ENCODE results near the gene SYTL4.
A peak's percentile ranks its signal among the peaks of the same experiment; 100 is the strongest.
"Not testable (repeated sequence)": the region's sequence is repeated elsewhere in the genome, so short reads cannot be mapped to it uniquely, and the experiment has no call there.

The SYTL4 gene

GRCh38 chrX:100731441-100732281 is at the start of gene SYTL4:
Gene SYTL4 (minus strand): TSS chrX:100732121. CDS start chrX:100702037, 30,084 bp downstream.
- DNase-seq = peak in 5 of 58 donors; percentile 1 to 10 (median 2)

GRCh38 chrX:100769439-100769838 is 37.5 kb upstream of the SYTL4 start:
- DNase-seq = not testable (repeated sequence)

- DNase-seq = peak in 35 of 58 donors; percentile 0 to 65 (median 6)
Measured at GRCh38 chrX:100768679-100769338, 36.9 kb upstream of the SYTL4 start.

GRCh38 chrX:100750883-100751282 is 19.0 kb upstream of the SYTL4 start:
- DNase-seq = no peak

- no peak for DNase-seq
Measured at GRCh38 chrX:100748108-100748507, 16.2 kb upstream of the SYTL4 start.

GRCh38 chrX:100747703-100748102 is 15.8 kb upstream of the SYTL4 start:
- DNase-seq = no peak

- DNase-seq = no peak
Measured at GRCh38 chrX:100747090-100747489, 15.2 kb upstream of the SYTL4 start.

- DNase-seq = no peak
Measured at GRCh38 chrX:100745806-100746537, 14.1 kb upstream of the SYTL4 start.

- DNase-seq = no peak
Measured at GRCh38 chrX:100745205-100745604, 13.3 kb upstream of the SYTL4 start.

- DNase-seq = no peak
Measured at GRCh38 chrX:100743009-100743607, 11.2 kb upstream of the SYTL4 start.

GRCh38 chrX:100724006-100724405 is 7.9 kb downstream of the SYTL4 start:
- not testable (repeated sequence) for DNase-seq

GRCh38 chrX:100721328-100721727 is 10.6 kb downstream of the SYTL4 start:
- DNase-seq = no peak

- DNase-seq = no peak
Measured at GRCh38 chrX:100720301-100720700, 11.6 kb downstream of the SYTL4 start.

- no peak for DNase-seq
Measured at GRCh38 chrX:100719139-100719538, 12.8 kb downstream of the SYTL4 start.

- DNase-seq = no peak
Measured at GRCh38 chrX:100717363-100717762, 14.6 kb downstream of the SYTL4 start.

GRCh38 chrX:100710816-100711215 is 21.1 kb downstream of the SYTL4 start:
- DNase-seq = no peak

- no peak for DNase-seq
Measured at GRCh38 chrX:100704581-100705203, 27.2 kb downstream of the SYTL4 start.

GRCh38 chrX:100700809-100701208 is 31.1 kb downstream of the SYTL4 start:
- no peak for DNase-seq

- DNase-seq = no peak
Measured at GRCh38 chrX:100698551-100698950, 33.4 kb downstream of the SYTL4 start.

- DNase-seq = no peak
Measured at GRCh38 chrX:100696699-100697351, 35.1 kb downstream of the SYTL4 start.

Measured in anterior cingulate cortex (tissue), 58 donors.